ENCODE measurements around the gene RASSF7.

Gene RASSF7

DNA sequence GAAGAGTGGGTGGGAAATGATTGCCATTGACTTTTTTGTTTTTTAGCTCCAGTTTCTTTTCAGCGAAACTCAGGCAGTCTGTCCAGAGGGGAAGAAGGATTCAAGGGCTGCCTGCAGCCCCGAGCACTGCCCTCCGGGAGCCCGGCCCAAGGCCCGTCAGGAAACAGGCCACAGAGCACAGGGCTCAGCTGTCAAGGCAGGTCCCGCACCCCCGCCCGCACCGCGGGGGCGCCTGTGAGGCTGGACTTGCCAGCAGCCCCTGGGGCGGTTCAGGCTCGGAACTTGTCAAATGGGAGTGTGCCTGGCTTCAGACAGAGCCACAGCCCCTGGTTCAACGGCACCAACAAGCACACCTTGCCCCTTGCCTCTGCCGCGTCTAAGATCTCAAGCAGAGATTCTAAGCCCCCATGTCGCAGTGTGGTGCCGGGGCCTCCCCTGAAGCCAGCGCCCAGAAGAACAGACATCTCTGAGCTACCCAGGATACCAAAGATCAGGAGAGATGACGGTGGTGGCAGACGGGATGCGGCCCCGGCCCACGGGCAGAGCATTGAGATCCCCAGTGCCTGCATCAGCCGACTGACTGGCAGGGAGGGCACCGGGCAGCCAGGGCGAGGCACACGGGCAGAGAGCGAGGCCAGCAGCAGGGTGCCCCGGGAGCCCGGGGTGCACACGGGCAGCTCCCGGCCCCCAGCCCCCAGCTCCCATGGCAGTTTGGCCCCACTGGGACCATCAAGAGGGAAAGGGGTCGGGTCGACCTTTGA, 46.4 kb downstream of the RASSF7 start:
- in situ Hi-C loops (cut with HindIII; ENCODE audit: low sequenced_read_pairs): no loop called here

DNA sequence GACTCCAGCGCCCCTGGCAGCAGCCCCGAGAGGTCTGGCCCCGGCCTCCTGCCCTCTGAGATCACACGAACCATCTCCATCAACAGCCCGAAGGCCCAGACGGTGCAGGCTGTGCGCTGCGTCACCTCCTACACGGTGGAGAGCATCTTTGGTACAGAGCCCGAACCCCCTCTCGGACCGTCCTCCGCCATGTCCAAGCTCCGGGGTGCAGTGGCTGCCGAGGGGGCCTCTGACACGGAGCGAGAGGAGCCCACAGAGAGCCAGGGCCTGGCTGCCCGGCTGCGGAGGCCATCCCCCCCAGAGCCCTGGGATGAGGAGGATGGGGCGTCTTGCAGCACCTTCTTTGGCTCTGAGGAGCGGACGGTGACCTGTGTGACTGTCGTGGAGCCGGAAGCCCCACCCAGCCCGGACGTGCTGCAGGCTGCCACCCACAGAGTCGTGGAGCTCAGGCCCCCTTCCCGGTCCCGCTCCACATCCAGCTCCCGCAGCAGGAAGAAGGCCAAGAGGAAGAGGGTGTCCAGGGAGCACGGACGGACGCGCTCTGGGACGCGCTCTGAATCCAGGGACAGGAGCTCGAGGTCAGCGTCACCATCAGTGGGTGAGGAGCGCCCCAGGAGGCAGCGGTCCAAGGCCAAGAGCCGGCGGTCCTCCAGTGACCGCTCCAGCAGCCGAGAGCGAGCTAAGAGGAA, 47.3 kb downstream of the RASSF7 start:
- in situ Hi-C loops (cut with HindIII; ENCODE audit: low sequenced_read_pairs): no loop called here

DNA sequence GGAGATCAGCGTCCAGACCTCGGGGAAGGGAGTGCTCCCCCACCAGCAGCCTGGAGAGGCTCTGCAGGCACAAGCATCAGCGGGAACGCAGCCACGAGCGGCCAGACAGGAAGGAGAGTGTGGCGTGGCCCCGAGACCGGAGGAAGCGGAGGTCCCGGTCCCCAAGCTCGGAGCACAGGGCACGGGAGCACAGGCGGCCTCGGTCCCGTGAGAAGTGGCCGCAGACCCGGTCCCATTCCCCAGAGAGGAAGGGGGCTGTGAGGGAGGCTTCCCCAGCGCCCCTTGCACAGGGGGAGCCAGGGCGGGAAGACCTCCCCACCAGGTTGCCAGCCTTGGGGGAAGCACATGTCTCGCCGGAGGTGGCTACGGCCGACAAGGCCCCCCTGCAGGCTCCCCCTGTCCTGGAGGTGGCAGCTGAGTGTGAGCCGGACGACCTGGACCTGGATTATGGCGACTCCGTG, 48.1 kb downstream of the RASSF7 start:
- in situ Hi-C loops (cut with HindIII; ENCODE audit: low sequenced_read_pairs): no loop called here

DNA sequence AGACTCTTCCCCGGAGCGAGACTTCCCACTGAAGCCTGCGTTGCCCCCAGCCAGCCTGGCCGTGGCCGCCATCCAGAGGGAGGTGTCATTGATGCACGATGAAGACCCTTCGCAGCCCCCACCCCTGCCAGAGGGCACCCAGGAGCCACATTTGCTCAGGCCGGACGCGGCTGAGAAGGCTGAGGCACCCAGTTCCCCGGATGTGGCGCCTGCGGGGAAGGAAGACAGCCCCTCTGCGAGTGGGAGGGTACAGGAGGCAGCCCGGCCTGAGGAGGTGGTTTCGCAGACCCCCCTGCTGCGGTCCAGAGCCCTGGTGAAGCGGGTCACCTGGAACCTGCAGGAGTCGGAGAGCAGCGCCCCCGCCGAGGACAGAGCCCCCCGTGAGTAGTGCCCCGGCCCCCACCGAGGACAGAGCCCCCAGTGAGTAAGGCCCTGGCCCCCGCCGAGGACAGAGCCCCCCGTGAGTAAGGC, 48.6 kb downstream of the RASSF7 start:
- in situ Hi-C loops (cut with HindIII; ENCODE audit: low sequenced_read_pairs): no loop called here

DNA sequence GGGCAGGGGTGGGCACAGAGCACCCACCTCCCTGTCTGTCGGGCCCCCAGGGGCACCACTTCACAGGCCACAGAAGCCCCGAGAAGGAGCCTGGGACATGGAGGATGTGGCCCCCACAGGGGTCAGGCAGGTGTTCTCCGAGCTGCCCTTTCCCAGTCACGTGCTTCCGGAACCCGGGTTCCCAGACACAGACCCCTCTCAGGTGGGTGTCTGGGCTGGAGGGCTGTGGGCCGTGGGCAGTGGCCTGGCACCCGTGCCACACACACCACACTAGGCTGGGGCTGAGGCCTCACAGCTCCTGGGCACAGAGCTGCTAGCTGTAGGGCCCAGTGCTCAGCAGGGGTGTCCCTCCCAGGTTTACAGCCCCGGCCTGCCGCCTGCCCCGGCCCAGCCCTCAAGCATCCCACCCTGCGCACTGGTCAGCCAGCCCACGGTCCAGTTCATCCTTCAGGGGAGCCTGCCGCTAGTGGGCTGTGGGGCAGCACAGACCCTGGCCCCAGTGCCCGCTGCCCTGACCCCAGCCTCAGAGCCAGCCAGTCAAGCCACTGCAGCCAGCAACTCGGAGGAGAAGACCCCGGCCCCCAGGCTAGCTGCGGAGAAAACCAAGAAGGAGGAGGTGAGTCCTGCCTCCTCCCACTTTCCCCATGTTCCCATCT, 49.5 kb downstream of the RASSF7 start:
- in situ Hi-C loops (cut with HindIII; ENCODE audit: low sequenced_read_pairs): no loop called here

DNA sequence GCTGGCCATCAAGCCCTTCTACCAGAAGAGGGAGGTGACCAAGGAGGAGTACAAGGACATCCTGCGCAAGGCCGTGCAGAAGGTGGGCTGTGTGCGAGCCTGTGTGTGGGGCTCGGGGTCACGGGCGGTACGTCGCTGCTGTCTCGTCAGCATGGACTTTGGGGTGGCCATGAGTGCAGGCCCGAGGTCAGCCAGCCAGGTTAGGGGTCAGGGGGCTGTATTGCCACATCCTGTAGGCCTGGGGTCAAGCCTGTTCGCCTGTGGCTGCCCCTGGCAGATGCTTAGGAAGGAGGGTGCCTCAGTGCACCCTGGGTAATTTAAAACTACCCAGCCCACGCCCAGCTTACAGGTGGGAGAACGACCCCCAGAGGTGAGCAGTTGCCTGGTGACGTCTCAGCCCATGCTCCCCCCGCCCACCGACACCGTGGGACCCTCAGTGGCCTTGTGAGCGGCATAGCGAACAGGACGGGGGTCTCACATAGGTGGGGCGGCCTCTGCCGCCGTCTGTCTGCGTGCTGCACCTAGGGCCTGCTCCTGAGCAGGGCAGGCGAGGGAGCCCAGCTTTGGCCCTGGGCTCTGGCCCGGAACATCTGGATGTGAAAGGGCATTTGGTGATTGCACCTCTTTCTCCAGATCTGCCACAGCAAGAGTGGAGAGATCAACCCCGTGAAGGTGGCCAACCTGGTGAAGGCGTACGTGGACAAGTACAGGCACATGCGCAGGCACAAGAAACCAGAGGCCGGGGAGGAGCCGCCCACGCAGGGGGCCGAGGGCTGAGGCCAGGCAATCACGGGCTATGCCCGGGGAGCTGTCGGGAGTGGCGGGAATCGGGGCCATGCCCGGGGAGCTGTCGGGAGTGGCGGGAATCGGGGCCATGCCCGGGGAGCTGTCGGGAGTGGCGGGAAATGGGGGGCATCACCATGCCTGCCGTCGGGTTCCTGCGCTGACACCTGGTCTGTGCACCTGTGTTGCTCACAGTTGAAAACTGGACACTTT, 50.5 kb downstream of the RASSF7 start:
- in situ Hi-C loops (cut with HindIII; ENCODE audit: low sequenced_read_pairs): no loop called here

DNA sequence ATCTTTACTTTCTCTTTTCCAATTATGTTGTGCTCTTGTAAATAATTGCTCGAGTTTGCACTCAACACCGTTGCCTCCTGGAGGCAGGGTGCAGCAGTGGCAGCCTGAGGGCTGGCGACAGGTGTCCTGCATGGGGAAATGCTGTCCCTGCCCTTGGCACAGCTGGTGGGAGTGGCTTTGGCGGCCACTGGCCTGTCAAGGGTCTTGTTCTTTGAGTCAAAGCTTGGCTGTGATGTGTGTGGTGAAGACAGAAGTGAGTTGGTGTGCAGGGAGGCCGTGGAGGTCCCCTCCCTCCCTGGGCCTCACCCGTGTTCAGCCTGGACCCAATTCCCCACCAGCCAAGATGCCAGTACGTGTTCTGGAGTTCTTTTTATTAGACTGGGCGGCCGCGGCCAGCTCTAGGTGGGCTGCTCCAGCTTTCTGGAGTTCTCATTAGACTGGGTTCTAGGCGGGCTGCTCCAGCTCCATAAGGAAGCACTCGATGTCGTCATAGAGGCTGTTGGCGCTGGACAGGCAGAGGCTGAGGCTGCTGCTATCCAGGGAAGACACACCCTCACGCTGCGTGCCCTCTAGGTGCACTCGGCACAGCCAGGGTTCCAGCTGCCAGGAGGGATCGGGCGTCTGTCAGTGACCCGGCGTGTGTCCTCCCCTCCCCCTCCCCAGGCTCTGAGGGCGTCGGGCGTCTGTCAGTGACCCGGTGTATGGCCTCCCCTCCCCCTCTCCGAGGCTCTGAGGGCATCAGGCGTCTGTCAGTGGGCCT, 51.6 kb downstream of the RASSF7 start:
- in situ Hi-C loops (cut with HindIII; ENCODE audit: low sequenced_read_pairs): no loop called here

DNA sequence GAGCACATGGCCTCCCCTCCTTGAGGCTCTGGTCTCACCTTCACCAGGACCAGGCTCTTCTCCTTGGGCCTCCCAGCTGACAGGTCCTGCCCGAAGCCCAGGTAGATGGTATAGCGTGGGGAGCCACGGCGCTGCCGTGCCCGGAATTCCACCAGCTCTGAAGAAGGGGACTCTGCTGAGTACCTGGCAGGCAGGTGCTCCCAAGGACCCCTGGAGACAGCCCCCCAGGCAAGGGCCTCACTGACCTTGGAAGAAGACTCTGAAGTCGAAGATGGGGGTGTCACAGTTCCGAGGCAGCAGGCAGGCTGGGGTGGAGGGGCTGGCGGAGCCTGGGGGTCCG, 52.2 kb downstream of the RASSF7 start:
- in situ Hi-C loops (cut with HindIII; ENCODE audit: low sequenced_read_pairs): no loop called here

DNA sequence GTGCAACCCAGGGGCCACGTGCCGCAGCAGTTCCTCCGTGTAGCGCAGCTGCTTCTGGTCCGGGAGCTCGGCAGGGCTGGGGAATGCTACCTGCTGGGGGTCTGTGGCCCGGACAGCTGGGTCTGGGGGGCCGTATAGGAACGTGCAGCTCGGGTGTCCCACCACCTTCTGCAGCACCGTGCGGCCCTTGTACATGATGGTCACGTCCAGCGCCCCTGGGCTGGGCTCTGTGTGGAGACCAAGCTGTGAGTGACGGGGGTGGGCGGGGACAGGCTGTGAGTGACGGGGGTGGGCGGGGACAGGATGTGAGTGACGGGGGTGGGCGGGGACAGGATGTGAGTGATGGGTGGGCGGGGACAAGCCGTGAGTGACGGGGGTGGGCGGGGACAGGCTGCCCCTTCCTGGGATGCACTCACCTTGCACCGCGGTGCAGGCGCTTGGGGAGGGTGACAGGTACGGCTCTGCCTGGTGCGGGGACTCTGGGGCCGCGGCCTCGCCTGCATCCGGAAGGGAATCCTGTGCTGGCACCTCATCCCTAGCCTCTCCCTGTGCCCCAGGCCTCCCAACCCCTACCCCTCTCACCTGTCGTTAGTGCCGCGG, 52.7 kb downstream of the RASSF7 start:
- in situ Hi-C loops (cut with HindIII; ENCODE audit: low sequenced_read_pairs): no loop called here

All from endothelial cell of hepatic sinusoid (primary cell).